NCI-H82 treated with DMSO at 0.1 percent for 48 hours (cell line): ENCODE measurements around the gene TK2.
"Not testable (repeated sequence)": the region's sequence is repeated elsewhere in the genome, so short reads cannot be mapped to it uniquely, and the experiment has no call there.

ENCODE experiments used
- DNase-seq: peaks from one replicate; lab custom pipeline; 2025; ENCODE audit not compliant: unreplicated experiment; lab: John Stamatoyannopoulos, UW

The TK2 gene

DNA sequence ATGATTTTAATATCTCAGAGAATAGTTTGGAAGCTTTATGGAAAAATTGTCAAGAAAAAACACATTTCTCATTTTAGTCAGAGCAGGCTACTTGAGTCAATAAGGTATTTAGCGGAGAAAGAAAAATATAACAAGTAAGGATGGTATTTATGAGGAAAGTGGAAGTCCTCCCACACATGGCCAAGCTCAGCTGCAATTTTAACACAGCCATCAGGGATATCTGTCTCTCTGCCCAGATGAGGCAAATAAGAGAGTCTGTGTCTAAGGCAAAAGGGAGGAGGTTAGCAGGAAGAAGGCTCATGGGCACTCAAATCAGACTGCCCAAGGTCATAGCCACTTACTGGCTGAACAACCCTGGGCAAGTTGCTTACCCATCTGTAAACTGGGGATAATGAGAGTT, 24.2 kb upstream of the TK2 start:
- DNase-seq, result no peak

- no peak for DNase-seq
Observed at GRCh38 chr16:66572356-66572755, 22.4 kb upstream of the TK2 start.

DNA sequence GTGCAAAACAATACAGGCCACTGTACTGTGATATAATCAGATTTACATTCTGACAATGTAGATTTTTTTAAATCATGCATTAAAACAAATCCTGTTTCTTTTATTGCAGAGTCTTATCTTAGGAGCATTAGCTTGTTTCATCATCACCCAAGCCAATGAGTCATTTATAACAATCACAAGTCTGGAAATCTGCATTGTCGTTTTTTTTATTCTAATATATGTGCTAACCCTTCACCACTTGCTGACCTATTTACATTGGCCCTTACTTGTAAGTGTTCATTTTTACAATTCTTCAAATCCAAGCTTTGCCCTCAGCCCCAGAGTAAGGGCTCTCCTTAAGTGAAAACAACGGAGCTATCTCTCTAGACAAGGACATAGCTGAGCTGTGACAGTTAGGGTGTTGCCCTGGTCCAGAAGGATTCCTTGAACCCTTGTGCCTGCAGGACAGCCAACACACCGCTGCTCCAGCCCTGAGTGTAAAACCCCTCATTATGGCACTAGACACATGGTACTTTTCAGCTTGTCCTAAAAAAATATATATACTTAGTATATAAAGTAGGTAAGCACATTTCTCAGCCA, 20.0 kb upstream of the TK2 start:
- DNase-seq, result no peak

GRCh38 chr16:66569131-66569530, 19.2 kb upstream of the TK2 start:
- DNase-seq, result no peak

GRCh38 chr16:66568355-66568754, 18.4 kb upstream of the TK2 start:
- DNase-seq, result no peak

GRCh38 chr16:66567270-66567669, 17.3 kb upstream of the TK2 start:
- DNase-seq, result not testable (repeated sequence)

GRCh38 chr16:66566051-66566901, 16.4 kb upstream of the TK2 start, which contains the start of gene CMTM1:
TSS of gene CMTM1 (plus strand) at chr16:66566439. CDS start at chr16:66566514, 75 bp downstream.
- DNase-seq, result no peak

DNA sequence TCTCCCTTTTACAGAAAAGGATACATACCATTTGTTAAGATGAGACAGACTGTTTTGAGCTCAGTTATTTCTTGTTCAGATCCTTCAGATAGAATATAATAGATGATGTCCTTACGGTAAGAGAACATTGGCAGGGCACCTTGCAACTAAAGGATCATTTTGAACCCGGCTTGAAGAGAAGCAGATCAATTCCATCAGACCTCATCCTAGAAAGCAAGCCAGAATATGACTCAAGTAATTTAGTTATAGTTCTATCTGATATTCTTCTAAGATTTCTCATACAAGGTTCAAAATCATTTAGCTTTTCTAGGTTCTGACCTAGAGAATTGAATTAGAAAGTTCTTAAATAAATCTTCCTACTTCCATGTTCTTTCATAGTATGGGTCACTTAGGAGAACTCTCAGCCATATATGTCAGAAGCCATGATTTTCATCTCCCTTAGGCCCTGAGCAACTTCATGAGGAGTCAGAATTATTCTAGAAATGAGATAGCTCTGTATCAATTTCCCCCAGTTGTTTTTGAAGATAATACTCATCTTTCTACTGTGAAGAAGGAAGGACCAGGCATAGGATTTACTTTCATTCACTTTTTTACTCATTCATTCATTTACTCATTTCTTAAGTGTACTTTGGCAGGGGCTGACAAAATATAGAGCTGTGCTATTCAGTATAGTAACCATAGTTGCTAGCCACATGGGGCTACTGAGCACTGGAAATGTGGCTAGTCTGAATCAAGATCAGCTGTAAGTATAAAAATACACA, 13.8 kb upstream of the TK2 start:
- DNase-seq, result no peak

- DNase-seq, result no peak
Observed at GRCh38 chr16:66562986-66563385, 13.1 kb upstream of the TK2 start.

DNA sequence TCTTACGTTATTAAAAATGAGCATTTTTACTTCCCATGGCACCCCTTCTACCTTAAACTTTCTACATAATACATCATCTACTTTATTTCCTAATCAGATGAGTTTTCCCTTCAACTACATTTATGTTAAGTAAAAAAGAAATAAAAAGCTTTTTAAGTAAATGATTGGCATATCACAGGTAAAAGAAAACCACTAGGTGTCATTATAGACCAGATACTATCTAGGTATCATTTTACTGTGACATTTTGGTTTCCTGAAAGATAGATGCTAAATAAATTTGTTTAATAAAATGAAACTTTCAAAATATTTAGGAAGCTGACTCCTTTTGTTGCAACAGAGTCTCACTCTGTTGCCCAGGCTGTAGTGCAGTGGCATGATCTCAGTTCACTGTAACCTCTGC, 12.5 kb upstream of the TK2 start:
- DNase-seq, result no peak

DNA sequence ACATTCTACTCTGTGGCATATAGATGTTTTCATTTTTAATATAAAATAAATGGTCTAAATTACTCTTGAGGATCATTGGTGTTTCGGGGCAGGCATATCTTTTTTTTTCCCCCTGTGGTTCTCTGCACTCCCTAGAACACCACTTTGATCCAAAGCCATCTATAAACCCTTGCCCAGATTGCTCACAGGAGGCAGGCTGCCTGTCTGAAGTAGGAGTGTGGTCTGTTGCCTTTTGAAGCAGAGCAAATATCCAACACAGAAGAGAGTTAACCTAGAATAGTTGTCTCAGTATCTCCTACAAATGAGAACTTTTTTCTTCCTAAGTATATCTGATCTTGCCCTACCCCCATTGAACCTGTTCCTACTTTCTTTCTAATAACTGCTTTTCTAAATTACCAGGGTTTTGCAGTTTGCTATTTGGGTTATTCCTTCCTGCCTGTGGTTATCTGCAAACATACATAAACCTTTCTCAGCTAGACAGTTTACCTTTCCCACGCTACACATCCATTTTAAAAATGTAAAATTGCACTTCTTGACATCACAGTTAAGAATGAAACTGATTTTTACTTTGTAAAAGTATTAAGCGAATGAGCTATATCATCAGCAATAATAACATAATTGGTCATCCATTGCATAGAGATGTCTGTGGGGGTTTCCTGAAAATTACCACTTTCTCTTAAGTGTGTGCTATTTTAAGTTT, 11.6 kb upstream of the TK2 start:
- no peak for DNase-seq

GRCh38 chr16:66560107-66560506, 10.2 kb upstream of the TK2 start:
- DNase-seq, result no peak

GRCh38 chr16:66554495-66554894, 4.6 kb upstream of the TK2 start:
- no peak for DNase-seq

DNA sequence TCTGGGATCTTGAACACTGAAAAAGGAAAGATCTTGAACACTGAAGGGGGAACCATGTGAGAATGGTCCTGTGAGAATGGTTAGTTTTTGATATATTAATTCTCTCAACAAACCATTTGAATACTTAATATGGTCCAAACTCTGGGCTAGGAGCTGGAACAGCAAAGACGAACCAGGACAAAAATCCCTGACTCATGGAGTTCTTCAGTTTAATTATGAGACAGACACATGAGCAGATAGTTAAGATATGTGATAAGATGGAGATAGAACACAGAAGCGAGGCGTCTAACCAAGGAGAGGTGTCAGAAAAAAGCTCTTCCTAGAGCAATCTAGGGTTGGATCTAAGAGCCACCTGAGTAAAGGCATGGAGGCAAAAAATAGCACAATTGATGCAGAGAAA, 4.1 kb upstream of the TK2 start:
- no peak for DNase-seq

DNA sequence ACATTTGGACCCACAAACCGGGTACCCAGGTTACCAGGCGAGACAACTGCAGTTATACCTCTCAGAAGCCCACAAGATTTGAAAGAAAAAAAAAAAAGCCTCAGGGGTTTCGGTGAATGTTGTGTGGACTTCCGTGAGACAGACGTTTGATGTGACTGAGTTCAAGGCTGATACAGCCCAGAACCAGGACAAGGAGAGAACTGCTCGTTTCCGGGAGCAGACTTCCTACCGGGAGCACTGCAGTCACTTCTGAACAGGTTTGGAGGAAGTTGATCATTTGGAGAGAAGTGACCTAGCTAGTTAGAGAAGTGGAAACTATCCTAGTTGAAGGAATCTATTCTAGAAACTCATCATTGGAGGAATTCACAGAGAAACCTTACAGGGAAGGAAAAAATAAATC, 3.3 kb upstream of the TK2 start:
- DNase-seq, result no peak

- DNase-seq, result peak; percentile 56
Observed at GRCh38 chr16:66552286-66553177, 2.6 kb upstream of the TK2 start, which contains the start of gene CKLF. TSS of gene CKLF (plus strand) at chr16:66552576. CDS start at chr16:66552716, 140 bp downstream.

- DNase-seq, result no peak
Observed at GRCh38 chr16:66551788-66552285, 1.9 kb upstream of the TK2 start.

DNA sequence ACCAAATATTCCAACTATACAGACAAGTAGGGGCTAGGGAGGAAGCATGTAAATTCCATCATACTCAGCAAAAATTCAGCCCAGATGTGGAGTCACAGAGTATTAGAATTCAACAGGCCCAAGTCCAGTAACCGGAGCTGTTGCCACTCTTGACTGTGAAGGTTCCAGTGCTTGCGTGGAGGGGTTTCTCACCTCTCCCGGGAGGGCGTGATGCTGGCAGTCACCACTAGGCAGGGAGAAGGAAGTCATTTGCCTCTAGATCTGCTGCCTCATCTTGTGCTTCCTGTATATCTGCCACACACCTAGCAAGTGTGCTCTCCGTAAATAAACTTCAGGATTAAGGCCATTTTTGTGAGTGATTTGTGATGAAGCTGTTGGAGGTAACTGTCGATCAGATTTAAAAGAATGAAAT, 1.4 kb upstream of the TK2 start:
- peak; percentile 17 for DNase-seq

DNA sequence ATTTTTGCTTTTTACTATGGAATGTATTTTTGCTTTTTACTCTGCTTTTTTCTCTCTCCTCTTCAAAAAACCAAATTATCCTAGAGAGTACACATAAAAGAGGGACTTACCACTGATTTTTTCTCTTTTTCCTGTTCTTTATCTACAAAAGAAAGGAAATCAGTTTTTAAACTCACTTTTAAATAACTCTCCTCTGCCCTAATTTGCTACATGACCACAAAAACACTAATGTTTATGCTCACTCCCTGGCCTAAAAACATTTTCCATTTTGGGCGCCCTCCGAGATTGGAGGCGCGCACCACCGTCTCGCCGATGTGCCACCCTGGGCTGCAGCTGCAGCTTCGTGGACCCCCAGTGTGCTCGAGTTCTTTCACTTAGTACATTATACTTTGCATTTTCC, 1.1 kb downstream of the TK2 start:
- DNase-seq, result no peak

DNA sequence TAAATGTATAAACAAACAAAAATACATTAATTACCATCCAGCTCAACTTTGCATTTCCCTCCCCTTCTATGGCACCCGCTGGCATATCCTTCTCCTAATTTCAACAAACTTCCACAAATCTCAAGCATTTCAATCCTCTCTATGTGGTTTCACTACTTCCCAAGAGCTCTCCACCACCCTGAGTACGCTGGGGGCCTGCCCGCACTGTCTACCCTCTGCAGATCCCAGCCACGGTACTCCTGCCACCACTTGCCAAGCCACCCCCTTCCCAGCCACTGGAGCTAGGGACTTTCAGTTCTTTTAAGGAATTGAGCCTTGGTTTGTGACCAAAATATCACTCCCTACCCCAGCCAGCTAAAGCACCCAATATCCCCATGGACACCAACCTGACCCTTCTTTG, 1.9 kb downstream of the TK2 start:
- DNase-seq, result no peak
